Mucosa of descending colon (tissue), 3 donors: ENCODE measurements around the gene CRCP. TPM values are rescaled to one million over a fixed set of nuclear protein-coding genes. Genes with fewer than 3 reads are reported as not detected.

Experiments used
- ATAC-seq: fragments of 200-7000 bp; cut with Tn5 transposase; one replicate; pipeline ENCODE4 v1.9.1; 2020; ENCODE audit warnings: mild to moderate bottlenecking, moderate library complexity
- DNase-seq, 3 donors: peaks; one replicate each; pipeline ENCODE4 v3.0.0-alpha.2; 2020
- H3K36me3 ChIP-seq: fragments of 200-600 bp; one replicate; pipeline ENCODE4 v1.8.0; 2021; ENCODE audit warnings: low read depth, mild to moderate bottlenecking
- H3K4me1 ChIP-seq: fragments of 200-600 bp; one replicate; pipeline ENCODE4 v1.8.0; 2021; ENCODE audit warnings: low read depth, mild to moderate bottlenecking
- H3K4me3 ChIP-seq: fragments of 200-600 bp; one replicate; pipeline ENCODE4 v1.8.0; 2021; ENCODE audit warnings: mild to moderate bottlenecking
- H3K9me3 ChIP-seq: fragments of 200-600 bp; one replicate; pipeline ENCODE4 v1.8.0; 2021; ENCODE audit warnings: mild to moderate bottlenecking
- intact Hi-C, 2 donors: fragments of 100-400 bp; cut with DNase I in 1 of 2; cut with micrococcal nuclease in 1 of 2; formaldehyde crosslinking; loops; one replicate each; pipeline versions ENCODE4 v1.11.0 to v1.11.1; 2022; cut with DNase I, micrococcal nuclease
- total RNA-seq, 3 donors: library from RNA; stranded (reverse); fragmentation: NEBNext Ultra II Directional in 2 of 3; extraction: Animal tissue kit (Norgen Biotek cat#: 25700) in 2 of 3; gene quantifications; one replicate each; pipeline versions ENCODE4 v1.2.1 to v1.2.4, GENCODE V29; 2021 to 2023
- TF ChIP-seq, protein P1 (sequence below): fragments of 200-600 bp; IDR thresholded peaks from one replicate; pipeline ENCODE4 v1.8.0; 2022; ENCODE audit warnings: antibody characterized with exemption, mild to moderate bottlenecking
- donor health status: DM: no; HTN: no; CAD: no; lungs with moderate emphysema.
- donor health status: DM: no; HTN: no; CAD: no.
- donor health status: DM: no; HTN: yes; CAD: no.

CRCP gene
- total RNA-seq, 3 donors from 2014 or later: 37.3 to 43.9 (median 43.1) TPM

DNA sequence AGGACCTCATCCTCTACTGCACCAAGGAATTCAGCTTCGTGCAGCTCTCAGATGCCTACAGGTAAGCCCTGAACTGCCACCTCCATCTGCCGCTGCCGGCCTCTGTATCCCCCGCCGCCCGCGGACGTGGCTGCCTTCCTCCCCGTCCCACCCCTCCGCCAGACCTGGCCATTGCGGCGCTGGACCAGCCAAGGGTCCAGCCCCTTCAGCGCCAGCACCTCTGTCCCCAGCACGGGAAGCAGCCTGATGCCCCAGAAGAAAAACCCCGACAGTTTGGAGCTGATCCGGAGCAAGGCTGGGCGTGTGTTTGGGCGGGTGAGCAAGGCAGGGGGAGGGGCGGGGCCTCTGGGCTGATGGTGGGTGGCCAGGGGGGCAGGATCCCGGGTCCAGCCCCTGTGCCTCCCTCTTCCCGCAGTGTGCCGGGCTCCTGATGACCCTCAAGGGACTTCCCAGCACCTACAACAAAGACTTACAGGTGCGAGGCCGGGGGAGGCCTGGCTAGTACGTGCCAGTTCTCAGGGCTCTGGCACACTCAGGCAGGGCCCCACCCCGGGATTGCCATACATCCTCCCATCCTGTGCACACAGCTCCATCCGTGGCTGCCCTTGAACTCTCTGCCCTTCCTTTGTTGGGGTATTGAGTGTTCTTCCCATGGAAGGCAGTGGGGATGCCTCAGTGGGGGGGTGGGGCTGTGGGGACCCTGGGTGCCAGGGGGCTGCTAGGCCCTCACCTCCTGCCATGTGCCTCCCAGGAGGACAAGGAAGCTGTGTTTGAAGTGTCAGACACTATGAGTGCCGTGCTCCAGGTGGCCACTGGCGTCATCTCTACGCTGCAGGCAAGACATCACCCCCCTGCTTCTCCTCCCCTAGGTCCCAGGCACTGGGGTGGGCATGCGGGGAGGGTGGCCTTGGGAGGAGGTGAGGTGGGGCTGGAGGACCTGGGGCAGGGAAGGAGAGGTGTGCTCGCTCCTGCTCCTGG, 25.5 kb upstream of the CRCP start:
- TF ChIP-seq, protein P1, sequence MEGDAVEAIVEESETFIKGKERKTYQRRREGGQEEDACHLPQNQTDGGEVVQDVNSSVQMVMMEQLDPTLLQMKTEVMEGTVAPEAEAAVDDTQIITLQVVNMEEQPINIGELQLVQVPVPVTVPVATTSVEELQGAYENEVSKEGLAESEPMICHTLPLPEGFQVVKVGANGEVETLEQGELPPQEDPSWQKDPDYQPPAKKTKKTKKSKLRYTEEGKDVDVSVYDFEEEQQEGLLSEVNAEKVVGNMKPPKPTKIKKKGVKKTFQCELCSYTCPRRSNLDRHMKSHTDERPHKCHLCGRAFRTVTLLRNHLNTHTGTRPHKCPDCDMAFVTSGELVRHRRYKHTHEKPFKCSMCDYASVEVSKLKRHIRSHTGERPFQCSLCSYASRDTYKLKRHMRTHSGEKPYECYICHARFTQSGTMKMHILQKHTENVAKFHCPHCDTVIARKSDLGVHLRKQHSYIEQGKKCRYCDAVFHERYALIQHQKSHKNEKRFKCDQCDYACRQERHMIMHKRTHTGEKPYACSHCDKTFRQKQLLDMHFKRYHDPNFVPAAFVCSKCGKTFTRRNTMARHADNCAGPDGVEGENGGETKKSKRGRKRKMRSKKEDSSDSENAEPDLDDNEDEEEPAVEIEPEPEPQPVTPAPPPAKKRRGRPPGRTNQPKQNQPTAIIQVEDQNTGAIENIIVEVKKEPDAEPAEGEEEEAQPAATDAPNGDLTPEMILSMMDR: no peak
- H3K9me3 ChIP-seq: no peaks in the 10 kb centered on the region
- H3K4me3 ChIP-seq: no peak overlapping the region
- no peaks in the 10 kb centered on the region for H3K36me3 ChIP-seq
- DNase-seq (no peak), ATAC-seq (peak; percentile 45)
- intact Hi-C loops: no loop called here
- no peaks in the 10 kb centered on the region for H3K4me1 ChIP-seq

DNA sequence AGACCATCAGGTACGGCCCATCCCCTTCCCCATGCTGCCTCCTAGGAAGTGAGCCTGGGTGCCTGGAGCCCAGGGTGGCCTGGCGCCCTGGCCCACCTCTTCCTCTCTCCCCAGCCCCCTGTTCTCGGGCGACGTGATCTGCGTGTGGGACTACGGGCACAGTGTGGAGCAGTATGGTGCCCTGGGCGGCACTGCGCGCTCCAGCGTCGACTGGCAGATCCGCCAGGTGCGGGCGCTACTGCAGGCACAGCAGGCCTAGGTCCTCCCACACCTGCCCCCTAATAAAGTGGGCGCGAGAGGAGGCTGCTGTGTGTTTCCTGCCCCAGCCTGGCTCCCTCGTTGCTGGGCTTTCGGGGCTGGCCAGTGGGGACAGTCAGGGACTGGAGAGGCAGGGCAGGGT, 22.0 kb upstream of the CRCP start:
- no peaks in the 10 kb centered on the region for H3K36me3 ChIP-seq
- TF ChIP-seq, protein P1: no peak
- no peaks in the 10 kb centered on the region for H3K9me3 ChIP-seq
- DNase-seq (no peak), ATAC-seq (no peak)
- H3K4me1 ChIP-seq: no peaks in the 10 kb centered on the region
- no peak overlapping the region for H3K4me3 ChIP-seq
- intact Hi-C loops: no loop called here

GRCh38 chr7:66095010-66095409, 19.6 kb upstream of the CRCP start:
- Histone ChIP-seq H3K4me3 (no peak overlapping the region), H3K9me3 (no peaks in the 10 kb centered on the region), H3K4me1 (no peaks in the 10 kb centered on the region), H3K36me3 (no peaks in the 10 kb centered on the region)
- no peak for ATAC-seq
- DNase-seq: no peak
- TF ChIP-seq, protein P1: no peak
- intact Hi-C loops: no loop called here

GRCh38 chr7:66099232-66099550, 15.5 kb upstream of the CRCP start:
- DNase-seq (no peak), ATAC-seq (no peak)
- no peaks in the 10 kb centered on the region for H3K4me1 ChIP-seq
- intact Hi-C loops: no loop called here
- H3K36me3 ChIP-seq: no peaks in the 10 kb centered on the region
- TF ChIP-seq, protein P1: no peak
- H3K4me3 ChIP-seq: no peak overlapping the region
- H3K9me3 ChIP-seq: no peaks in the 10 kb centered on the region

- TF ChIP-seq, protein P1: no peak
- Histone ChIP-seq H3K4me1 (no peaks in the 10 kb centered on the region), H3K4me3 (no peak overlapping the region), H3K9me3 (no peaks in the 10 kb centered on the region), H3K36me3 (no peaks in the 10 kb centered on the region)
- intact Hi-C loops: no loop called here
- peak; percentile 85 to 89 (median 87) for DNase-seq
- peak; percentile 89 for ATAC-seq
These were observed 14.9 kb upstream of the CRCP start for GRCh38 chr7:66099551-66100407.
